Sigmoid colon (tissue), 4 donors: ENCODE results near the gene NEURL1B.

Experiments
- CTCF ChIP-seq, 4 experiments: fragments of 450-650 bp in 3 of 4; fragments of 200-600 bp in 1 of 4; IDR thresholded peaks; one replicate each; pipeline ENCODE4 v1.5.1; 2016 to 2019; ENCODE audit warnings: antibody characterized with exemption in 4 of 4, mild to moderate bottlenecking in 3 of 4, moderate library complexity in 2 of 4
- EP300 ChIP-seq, 4 donors: sonication (generic); formaldehyde crosslinking; IDR thresholded peaks; one replicate each; pipeline ENCODE4 v1.6.1; 2017; ENCODE audit warnings: antibody characterized with exemption in 4 of 4

- TF ChIP-seq CTCF (IDR thresholded peaks at IDR 0.05) (no peak), EP300 (IDR thresholded peaks at IDR 0.05) (no peak)
These were observed 74.3 kb downstream of the NEURL1B start for GRCh38 chr5:172715421-172715780.
